Adrenal gland (tissue), 12 donors: Measurements from ENCODE around the gene KCNH5. TPM values are rescaled to one million over a fixed set of nuclear protein-coding genes. Genes with fewer than 3 reads are reported as not detected.

Experiments
- DNase-seq, 7 donors: peaks; one replicate each; pipeline ENCODE4 v3.0.0-alpha.2; 2019 to 2020
- H3K27ac ChIP-seq, 5 donors: fragments of 200-600 bp; sonication (generic) in 4 of 5; 1 replicate in 3 of 5; 2 replicates in 2 of 5; pipeline versions ENCODE4 v1.5.1 to v1.8.0; 2016 to 2020; ENCODE audit warnings: mild to moderate bottlenecking in 1 of 5
- H3K27me3 ChIP-seq: fragments of 200-600 bp; 2 replicates; pipeline ENCODE4 v1.8.0; 2021
- H3K36me3 ChIP-seq, 2 donors: fragments of 200-600 bp; replicated peaks in 1 of 2; 1 replicate in 1 of 2; 2 replicates in 1 of 2; pipeline versions ENCODE4 v1.5.1 to v1.8.0; 2018 to 2022
- H3K4me1 ChIP-seq, 2 donors: fragments of 200-600 bp; replicated peaks in 1 of 2; 1 replicate in 1 of 2; 2 replicates in 1 of 2; pipeline versions ENCODE4 v1.5.1 to v1.8.0; 2018 to 2021
- H3K4me3 ChIP-seq, 4 donors: fragments of 200-600 bp; sonication (generic) in 3 of 4; one replicate each; pipeline ENCODE4 v1.5.1; 2016 to 2018
- H3K9me3 ChIP-seq, 3 donors: fragments of 200-600 bp; sonication (generic) in 1 of 3; replicated peaks in 1 of 3; 1 replicate in 2 of 3; 2 replicates in 1 of 3; pipeline versions ENCODE4 v1.5.1 to v1.8.0; 2016 to 2021
- POLR2A ChIP-seq, 2 donors: fragments of 450-650 bp; IDR thresholded peaks; one replicate each; pipeline ENCODE4 v1.6.1; 2017; ENCODE audit warnings: antibody characterized with exemption in 2 of 2, mild to moderate bottlenecking in 2 of 2, moderate library complexity in 1 of 2
- WGBS, 4 donors: extraction: QIAGEN DNeasy Blood & Tissue Kit in 2 of 4; methylation state at CpG; one replicate each; pipeline versions ENCODE4 v1.1.5 to v1.1.7; 2013 to 2017; 5-methylcytosine and 5-hydroxymethylcytosine counted together
- intact Hi-C, 2 donors: fragments of 100-400 bp; cut with DNase I; formaldehyde crosslinking; loops; one replicate each; pipeline versions ENCODE4 v1.14.1 to v1.15.0; 2022 to 2023
- polyA plus RNA-seq, 3 donors: library from polyadenylated mRNA; stranded (reverse); fragments of 200-250 nt in 2 of 3; fragments of 350-450 nt in 1 of 3; fragmentation: Illumina TruSeq in 1 of 3; extraction: RNeasy Lipid Tissue Mini Kit (QIAGEN cat#74804) in 1 of 3; gene quantifications; one replicate each; pipeline ENCODE4 v1.2.3, GENCODE V29; 2013 to 2014
- total RNA-seq, 9 donors: library from RNA; depleted of rRNA in 4 of 9; stranded (reverse); fragments of >200 nt in 4 of 9; fragments of 120-200 nt in 1 of 9; fragmentation: NEBNext Ultra II Directional in 1 of 9; extraction: Animal tissue kit (Norgen Biotek cat#: 25700) in 1 of 9; gene quantifications; one replicate each; pipeline versions ENCODE4 v1.1.0 to v1.2.4, GENCODE V29; 2013 to 2023
- TF ChIP-seq, protein P1 (sequence below), 6 experiments: fragments of 450-650 bp in 4 of 6; fragments of 200-600 bp in 2 of 6; sonication (generic) in 1 of 6; IDR thresholded peaks; 1 replicate in 5 of 6; 2 replicates in 1 of 6; pipeline versions ENCODE4 v1.5.1 to v1.8.0; 2016 to 2021; ENCODE audit warnings: antibody characterized with exemption in 6 of 6, mild to moderate bottlenecking in 2 of 6, moderate library complexity in 1 of 6
- donor health status: healthy with polysubstance abuse.
- donor health status: Bipolar disorder and iron deficiency.
- donor health status: DM: yes; HTN: yes; CAD: no.
- donor health status: DM: no; HTN: no; CAD: no.
- donor health status: DM: no; HTN: no; CAD: no.
- donor health status: DM: yes; HTN: yes; CAD: no.

KCNH5 gene
- total and polyA plus RNA-seq, 12 donors, result 0.10 to 3.2 (median 0.84) TPM; not detected in 4

- WGBS, 4 donors, result 84 to 90% (median 88%) methylated on average over 2 of the region's 2 CpGs
- TF ChIP-seq, protein P1, sequence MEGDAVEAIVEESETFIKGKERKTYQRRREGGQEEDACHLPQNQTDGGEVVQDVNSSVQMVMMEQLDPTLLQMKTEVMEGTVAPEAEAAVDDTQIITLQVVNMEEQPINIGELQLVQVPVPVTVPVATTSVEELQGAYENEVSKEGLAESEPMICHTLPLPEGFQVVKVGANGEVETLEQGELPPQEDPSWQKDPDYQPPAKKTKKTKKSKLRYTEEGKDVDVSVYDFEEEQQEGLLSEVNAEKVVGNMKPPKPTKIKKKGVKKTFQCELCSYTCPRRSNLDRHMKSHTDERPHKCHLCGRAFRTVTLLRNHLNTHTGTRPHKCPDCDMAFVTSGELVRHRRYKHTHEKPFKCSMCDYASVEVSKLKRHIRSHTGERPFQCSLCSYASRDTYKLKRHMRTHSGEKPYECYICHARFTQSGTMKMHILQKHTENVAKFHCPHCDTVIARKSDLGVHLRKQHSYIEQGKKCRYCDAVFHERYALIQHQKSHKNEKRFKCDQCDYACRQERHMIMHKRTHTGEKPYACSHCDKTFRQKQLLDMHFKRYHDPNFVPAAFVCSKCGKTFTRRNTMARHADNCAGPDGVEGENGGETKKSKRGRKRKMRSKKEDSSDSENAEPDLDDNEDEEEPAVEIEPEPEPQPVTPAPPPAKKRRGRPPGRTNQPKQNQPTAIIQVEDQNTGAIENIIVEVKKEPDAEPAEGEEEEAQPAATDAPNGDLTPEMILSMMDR (IDR thresholded peaks at IDR 0.05), result no peak
- no peak for TF ChIP-seq POLR2A (IDR thresholded peaks at IDR 0.05)
- Histone ChIP-seq H3K4me3 (no peak overlapping the region), H3K27ac (no peak overlapping the region), H3K9me3 (no peaks in the 10 kb centered on the region), H3K36me3 (no peaks in the 10 kb centered on the region), H3K4me1 (no peaks in the 10 kb centered on the region), H3K27me3 (no peaks in the 10 kb centered on the region)
- intact Hi-C loops, result no loop called here
- DNase-seq, result no peak
Observed at GRCh38 chr14:63026491-63026890, 18.8 kb downstream of the KCNH5 start.

DNA sequence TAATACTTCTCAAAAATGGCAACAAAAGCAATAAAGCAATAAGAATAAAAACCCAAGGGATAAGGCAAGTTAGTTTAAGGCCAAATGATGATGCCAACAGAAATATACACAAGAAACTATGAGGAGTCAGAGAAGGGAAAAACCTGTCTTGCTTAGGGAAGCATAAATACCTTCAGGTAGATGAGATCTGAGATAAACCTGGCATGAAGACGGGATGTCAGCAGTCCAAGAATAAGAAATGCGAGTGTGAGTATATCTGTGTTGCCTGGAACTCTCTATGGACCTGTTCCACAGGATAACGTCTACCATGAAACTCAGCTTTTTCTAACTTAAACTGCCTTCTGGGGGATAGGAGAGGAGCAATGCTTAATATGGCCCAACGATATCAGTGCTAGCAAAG lies 30.6 kb downstream of the KCNH5 start:
- DNase-seq, result no peak
- TF ChIP-seq POLR2A (IDR thresholded peaks at IDR 0.05), result no peak
- TF ChIP-seq, protein P1 (IDR thresholded peaks at IDR 0.05), result no peak
- Histone ChIP-seq H3K36me3 (no peaks in the 10 kb centered on the region), H3K27ac (no peak overlapping the region), H3K9me3 (no peaks in the 10 kb centered on the region), H3K4me1 (no peaks in the 10 kb centered on the region), H3K27me3 (no peaks in the 10 kb centered on the region), H3K4me3 (no peak overlapping the region)
- intact Hi-C loops, result no loop called here
- WGBS, 4 donors, result 67 to 70% (median 68%) methylated on average over 4 of the region's 4 CpGs

GRCh38 chr14:63012171-63012570 lies 33.1 kb downstream of the KCNH5 start:
- no peak for TF ChIP-seq POLR2A (IDR thresholded peaks at IDR 0.05)
- TF ChIP-seq, protein P1 (IDR thresholded peaks at IDR 0.05), result no peak
- H3K4me3 ChIP-seq, result no peak overlapping the region
- H3K36me3 ChIP-seq, result no peaks in the 10 kb centered on the region
- 69 to 93% (median 77%) methylated on average over 3 of the region's 3 CpGs for WGBS, 4 donors
- intact Hi-C loops, result no loop called here
- H3K4me1 ChIP-seq, result no peaks in the 10 kb centered on the region
- no peaks in the 10 kb centered on the region for H3K9me3 ChIP-seq
- DNase-seq, result no peak
- no peaks in the 10 kb centered on the region for H3K27me3 ChIP-seq
- H3K27ac ChIP-seq, result no peak overlapping the region

- DNase-seq, result no peak
Observed at GRCh38 chr14:63011623-63012022, 33.6 kb downstream of the KCNH5 start.

More at GRCh38 chr14:63011623-63012022, 33.6 kb downstream of the KCNH5 start:
- Histone ChIP-seq H3K9me3 (no peaks in the 10 kb centered on the region), H3K36me3 (no peaks in the 10 kb centered on the region), H3K27me3 (no peaks in the 10 kb centered on the region), H3K27ac (no peak overlapping the region), H3K4me3 (no peak overlapping the region), H3K4me1 (no peaks in the 10 kb centered on the region)
- no peak for TF ChIP-seq POLR2A (IDR thresholded peaks at IDR 0.05)
- TF ChIP-seq, protein P1 (IDR thresholded peaks at IDR 0.05), result no peak
- 66 to 78% (median 68%) methylated on average over 2 of the region's 2 CpGs for WGBS, 4 donors
- intact Hi-C loops, result no loop called here
